Measurements from ENCODE around the gene METAP1.
"Not testable (repeated sequence)": the region's sequence is repeated elsewhere in the genome, so short reads cannot be mapped to it uniquely, and the experiment has no call there.

The METAP1 gene

GRCh38 chr4:98987720-98988119, 7.8 kb upstream of the METAP1 start:
- no peaks in the 10 kb centered on the region for H3K4me1 Mint-ChIP-seq
- ATAC-seq = no peak
- no peaks in the 10 kb centered on the region for H3K27me3 Mint-ChIP-seq
- H3K36me3 Mint-ChIP-seq = peaks cover 8% of the 10 kb centered on the region
- no peak overlapping the region for H3K27ac Mint-ChIP-seq
- H3K4me3 Mint-ChIP-seq = no peak overlapping the region
- peaks cover 8% of the 10 kb centered on the region for H3K9me3 Mint-ChIP-seq

- not testable (repeated sequence) for H3K4me3 Mint-ChIP-seq, H3K27me3 Mint-ChIP-seq, H3K36me3 Mint-ChIP-seq, H3K27ac Mint-ChIP-seq, ATAC-seq, H3K9me3 Mint-ChIP-seq
- H3K4me1 Mint-ChIP-seq = peaks cover 22% of the 10 kb centered on the region
These were observed 2.7 kb upstream of the METAP1 start for GRCh38 chr4:98992835-98993234.

GRCh38 chr4:98993419-98994071, 2.0 kb upstream of the METAP1 start:
- no peak overlapping the region for H3K27ac Mint-ChIP-seq
- H3K4me1 Mint-ChIP-seq = peaks cover 29% of the 10 kb centered on the region
- no peak for ATAC-seq
- no peaks in the 10 kb centered on the region for H3K27me3 Mint-ChIP-seq
- H3K9me3 Mint-ChIP-seq = no peaks in the 10 kb centered on the region
- H3K36me3 Mint-ChIP-seq = no peaks in the 10 kb centered on the region
- H3K4me3 Mint-ChIP-seq = no peak overlapping the region

DNA sequence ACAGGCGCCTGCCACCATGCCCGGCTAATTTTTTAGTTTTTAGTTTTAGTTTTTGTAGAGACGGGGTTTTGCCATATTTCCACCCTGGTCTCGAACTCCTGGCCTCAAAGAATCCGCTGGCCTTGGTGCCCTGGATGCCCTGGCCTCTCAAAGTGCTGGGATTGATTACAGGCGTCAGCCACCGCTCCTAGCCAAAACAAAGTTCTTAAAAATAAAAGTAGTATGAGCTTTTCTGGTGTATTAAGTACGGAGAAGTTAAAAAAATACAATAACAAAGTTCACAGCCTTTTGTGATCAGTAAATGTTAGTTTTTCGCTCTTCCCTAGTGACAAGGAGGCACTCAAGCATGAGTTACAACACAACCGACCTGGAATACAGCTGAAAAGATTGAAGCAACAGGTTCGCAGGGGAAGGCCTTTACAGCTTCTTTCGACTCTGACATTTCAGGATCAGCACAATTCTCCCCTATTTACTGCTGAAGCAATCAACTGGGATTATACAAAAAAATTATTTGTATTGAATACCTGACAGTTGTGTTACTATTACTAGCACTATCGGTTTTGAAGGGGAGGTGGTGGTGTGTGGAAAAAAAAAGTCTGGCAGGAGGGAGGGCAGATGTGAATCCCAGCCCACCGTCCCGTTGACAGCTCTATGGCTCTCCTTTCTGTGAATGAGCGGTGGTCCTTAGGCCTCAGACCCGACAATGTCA, 893 bp upstream of the METAP1 start:
- Mint-ChIP-seq H3K27me3 (no peaks in the 10 kb centered on the region), H3K36me3 (no peaks in the 10 kb centered on the region), H3K4me3 (peak overlapping the region; percentile 93), H3K27ac (peak overlapping the region; percentile 98), H3K4me1 (peaks cover 35% of the 10 kb centered on the region), H3K9me3 (no peaks in the 10 kb centered on the region)
- ATAC-seq = peak; percentile 0

DNA sequence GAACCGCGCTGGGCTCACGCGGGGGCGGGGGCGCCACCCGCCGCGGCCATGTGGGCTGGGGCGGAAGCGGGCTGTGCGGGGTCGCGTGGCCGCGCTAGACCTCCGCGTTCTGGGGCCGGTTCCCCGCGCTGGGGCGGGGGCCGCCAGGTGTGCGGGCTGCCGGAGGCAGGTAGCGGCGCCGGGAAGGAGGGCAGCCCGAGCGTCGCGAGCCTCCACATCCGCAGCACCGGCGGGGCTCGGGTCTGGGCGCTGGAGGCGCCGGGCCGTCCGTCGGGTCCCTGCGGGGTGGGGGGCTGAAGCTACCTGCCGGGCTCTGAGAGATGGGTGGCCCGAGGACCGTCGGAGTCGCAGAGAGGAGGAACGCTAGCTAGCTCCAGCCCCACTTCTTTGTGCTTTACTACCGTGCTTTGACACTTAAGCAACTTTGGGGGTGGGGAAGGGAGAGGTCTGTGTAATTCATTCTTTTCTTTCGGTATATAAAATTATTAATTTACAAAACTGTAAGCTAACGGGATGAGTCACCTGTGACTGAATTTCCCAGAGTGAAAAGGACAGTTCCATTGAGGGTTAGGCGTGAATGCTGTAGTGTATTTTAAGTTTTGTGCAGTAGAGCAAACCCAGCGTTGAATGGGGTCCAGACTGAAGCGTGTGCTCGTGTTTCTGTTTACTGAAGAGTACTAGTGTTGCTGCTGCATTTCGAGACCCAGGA, 689 bp downstream of the METAP1 start:
- Mint-ChIP-seq H3K9me3 (no peaks in the 10 kb centered on the region), H3K27me3 (no peaks in the 10 kb centered on the region), H3K27ac (peak overlapping the region; percentile 24), H3K4me1 (peaks cover 47% of the 10 kb centered on the region), H3K4me3 (peak overlapping the region; percentile 93), H3K36me3 (no peaks in the 10 kb centered on the region)
- peak; percentile 9 for ATAC-seq

DNA sequence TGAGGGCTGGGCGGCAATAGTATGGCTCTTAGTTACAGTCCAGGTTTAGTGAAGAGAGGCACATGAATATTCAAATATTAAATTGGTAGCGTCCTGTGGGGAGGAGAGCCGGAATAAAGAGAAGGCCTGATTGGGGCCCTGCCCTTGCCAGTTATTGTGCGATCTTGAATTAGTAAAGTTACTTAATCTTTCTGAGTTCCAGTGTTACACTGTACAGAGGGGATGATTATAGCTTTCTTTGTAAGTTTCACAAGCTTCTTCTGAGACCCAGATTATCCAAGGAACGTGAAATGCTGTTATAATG, 1.2 kb downstream of the METAP1 start:
- peak overlapping the region; percentile 93 for H3K4me3 Mint-ChIP-seq
- H3K27me3 Mint-ChIP-seq = no peaks in the 10 kb centered on the region
- no peaks in the 10 kb centered on the region for H3K9me3 Mint-ChIP-seq
- H3K27ac Mint-ChIP-seq = peak overlapping the region; percentile 24
- peaks cover 47% of the 10 kb centered on the region for H3K4me1 Mint-ChIP-seq
- no peaks in the 10 kb centered on the region for H3K36me3 Mint-ChIP-seq
- no peak for ATAC-seq

GRCh38 chr4:98997166-98997565, 1.6 kb downstream of the METAP1 start:
- H3K4me1 Mint-ChIP-seq = peaks cover 47% of the 10 kb centered on the region

DNA sequence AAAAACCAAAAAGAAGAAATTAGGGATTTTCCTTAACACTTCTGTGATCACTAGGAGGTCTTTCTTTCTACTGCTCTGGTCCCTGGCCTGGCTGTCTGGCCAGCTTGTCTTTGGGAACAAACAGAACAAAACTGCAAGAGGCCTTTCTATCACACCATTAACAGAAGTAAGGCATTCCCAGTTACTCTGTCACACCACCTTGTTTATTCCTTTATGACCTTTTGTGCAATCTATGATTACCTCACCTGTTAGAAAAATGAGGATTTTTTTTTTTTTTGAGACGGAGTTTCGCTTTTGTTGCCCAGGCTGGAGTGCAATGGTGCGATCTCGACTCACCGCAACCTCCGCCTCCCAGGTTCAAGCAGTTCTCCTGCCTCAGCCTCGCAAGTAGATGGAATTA, 3.0 kb downstream of the METAP1 start:
- Mint-ChIP-seq H3K27me3 (no peaks in the 10 kb centered on the region), H3K27ac (no peak overlapping the region), H3K9me3 (no peaks in the 10 kb centered on the region), H3K36me3 (no peaks in the 10 kb centered on the region), H3K4me1 (peaks cover 56% of the 10 kb centered on the region), H3K4me3 (no peak overlapping the region)
- no peak for ATAC-seq

More at GRCh38 chr4:98997166-98997565, 1.6 kb downstream of the METAP1 start:
- ATAC-seq = no peak
- Mint-ChIP-seq H3K27ac (no peak overlapping the region), H3K9me3 (no peaks in the 10 kb centered on the region), H3K4me3 (no peak overlapping the region), H3K36me3 (no peaks in the 10 kb centered on the region), H3K27me3 (no peaks in the 10 kb centered on the region)

- ATAC-seq = no peak
- Mint-ChIP-seq H3K4me3 (no peak overlapping the region), H3K4me1 (peaks cover 55% of the 10 kb centered on the region)
These were observed 6.8 kb downstream of the METAP1 start for GRCh38 chr4:99002279-99002678.

GRCh38 chr4:99008051-99008450, 12.5 kb downstream of the METAP1 start:
- peaks cover 39% of the 10 kb centered on the region for H3K4me1 Mint-ChIP-seq
- H3K9me3 Mint-ChIP-seq = peaks cover 3% of the 10 kb centered on the region
- no peak overlapping the region for H3K4me3 Mint-ChIP-seq
- no peaks in the 10 kb centered on the region for H3K27me3 Mint-ChIP-seq
- no peak overlapping the region for H3K27ac Mint-ChIP-seq
- H3K36me3 Mint-ChIP-seq = peaks cover 40% of the 10 kb centered on the region
- ATAC-seq = no peak

More at GRCh38 chr4:99002279-99002678, 6.8 kb downstream of the METAP1 start:
- Mint-ChIP-seq H3K36me3 (peaks cover 7% of the 10 kb centered on the region), H3K27ac (no peak overlapping the region), H3K27me3 (no peaks in the 10 kb centered on the region), H3K9me3 (no peaks in the 10 kb centered on the region)

DNA sequence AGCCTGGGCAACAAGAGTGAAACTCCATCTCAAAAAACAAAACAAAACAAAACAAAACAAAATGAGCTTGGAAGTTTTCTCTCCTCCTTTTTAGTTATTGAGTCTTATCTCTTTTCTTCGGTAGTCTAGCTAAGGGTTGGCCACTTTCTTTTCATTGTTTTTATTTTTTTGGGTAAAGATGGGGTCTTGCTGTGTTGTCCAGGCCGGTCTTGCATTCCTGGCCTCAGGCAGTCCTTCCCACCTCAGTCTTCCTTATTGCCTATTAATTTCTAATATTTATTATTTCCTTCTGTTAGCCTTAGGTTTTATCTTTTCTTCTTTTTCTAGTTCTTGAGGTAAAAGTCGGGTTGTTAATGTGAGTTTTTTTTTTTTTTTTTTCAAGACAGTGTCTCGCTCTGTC, 16.4 kb downstream of the METAP1 start:
- no peak for ATAC-seq
- Mint-ChIP-seq H3K9me3 (peaks cover 3% of the 10 kb centered on the region), H3K4me3 (no peak overlapping the region), H3K27me3 (no peaks in the 10 kb centered on the region), H3K4me1 (peaks cover 46% of the 10 kb centered on the region), H3K27ac (no peak overlapping the region), H3K36me3 (peaks cover 44% of the 10 kb centered on the region)

DNA sequence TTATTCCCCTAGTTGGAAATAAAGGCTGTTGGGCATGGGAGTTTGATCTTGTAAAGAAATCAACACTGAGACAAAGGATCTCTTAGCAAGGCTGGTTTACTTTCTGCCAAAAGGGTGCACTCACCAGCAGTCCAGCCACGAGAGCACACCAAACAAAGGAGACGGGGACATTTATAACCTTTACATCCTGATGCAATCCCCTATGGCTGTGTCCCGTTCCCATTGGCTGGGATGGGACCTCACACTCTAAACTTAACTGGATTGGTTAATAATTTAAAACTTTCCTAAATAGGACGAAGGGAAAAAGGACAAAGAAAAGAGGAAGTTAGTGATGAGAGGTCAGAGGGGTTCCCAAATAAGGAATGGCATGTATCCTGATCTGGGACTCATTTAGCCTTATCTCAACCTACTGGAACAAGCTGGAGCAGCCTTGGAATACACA, 17.9 kb downstream of the METAP1 start:
- no peak overlapping the region for H3K4me3 Mint-ChIP-seq
- H3K27me3 Mint-ChIP-seq = no peaks in the 10 kb centered on the region
- H3K4me1 Mint-ChIP-seq = peaks cover 39% of the 10 kb centered on the region
- ATAC-seq = no peak
- H3K36me3 Mint-ChIP-seq = peaks cover 31% of the 10 kb centered on the region
- no peak overlapping the region for H3K27ac Mint-ChIP-seq
- H3K9me3 Mint-ChIP-seq = peaks cover 3% of the 10 kb centered on the region

- ATAC-seq = no peak
- Mint-ChIP-seq H3K27me3 (no peaks in the 10 kb centered on the region), H3K36me3 (peaks cover 31% of the 10 kb centered on the region)
These were observed 18.5 kb downstream of the METAP1 start for GRCh38 chr4:99013884-99014523.

DNA sequence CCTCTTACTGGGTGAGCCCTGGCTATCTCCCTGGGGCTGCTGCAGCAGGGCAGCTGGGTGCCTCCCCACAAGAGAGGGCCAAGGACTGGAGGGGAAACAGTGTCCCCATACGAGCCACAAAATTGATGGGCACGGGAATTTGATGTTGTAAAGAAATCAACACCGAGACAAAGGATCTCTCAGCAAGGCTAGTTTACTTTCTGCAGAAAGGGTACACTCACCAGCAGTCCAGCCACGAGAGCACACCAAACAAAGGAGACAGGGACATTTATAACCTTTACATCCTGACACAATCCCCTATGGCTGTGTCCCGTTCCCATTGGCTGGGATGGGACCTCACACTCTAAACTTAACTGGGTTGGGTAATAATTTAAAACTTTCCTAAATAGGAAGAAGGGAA, 25.9 kb downstream of the METAP1 start:
- H3K27ac Mint-ChIP-seq = no peak overlapping the region
- H3K9me3 Mint-ChIP-seq = peaks cover 8% of the 10 kb centered on the region
- H3K27me3 Mint-ChIP-seq = no peaks in the 10 kb centered on the region
- H3K36me3 Mint-ChIP-seq = peaks cover 29% of the 10 kb centered on the region
- ATAC-seq = no peak
- peaks cover 43% of the 10 kb centered on the region for H3K4me1 Mint-ChIP-seq
- H3K4me3 Mint-ChIP-seq = no peak overlapping the region

More at GRCh38 chr4:99013884-99014523, 18.5 kb downstream of the METAP1 start:
- Mint-ChIP-seq H3K4me3 (no peak overlapping the region), H3K4me1 (peaks cover 38% of the 10 kb centered on the region), H3K27ac (no peak overlapping the region), H3K9me3 (peaks cover 3% of the 10 kb centered on the region)

DNA sequence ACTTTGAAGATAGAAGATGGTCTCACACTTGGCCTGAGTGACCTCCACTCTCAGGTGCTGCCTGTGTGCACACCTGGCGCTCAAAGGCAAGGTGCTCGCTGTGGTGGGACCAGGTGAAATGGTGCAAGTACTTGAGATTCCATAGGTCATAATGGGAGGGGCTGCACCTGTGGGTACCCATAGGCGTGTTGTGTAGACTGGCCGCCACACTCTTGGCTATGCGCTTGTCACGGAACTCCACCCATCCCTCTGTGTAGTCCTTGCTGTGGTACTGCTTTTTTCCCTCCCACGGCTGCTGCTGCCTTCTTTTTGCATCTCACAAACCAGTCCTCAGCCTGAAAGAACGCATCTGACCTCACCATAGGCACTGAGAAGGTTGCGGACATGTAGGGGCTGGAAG, 27.0 kb downstream of the METAP1 start:
- Mint-ChIP-seq H3K36me3 (peaks cover 29% of the 10 kb centered on the region), H3K9me3 (peaks cover 8% of the 10 kb centered on the region), H3K4me3 (no peak overlapping the region), H3K27me3 (no peaks in the 10 kb centered on the region), H3K27ac (no peak overlapping the region), H3K4me1 (peaks cover 54% of the 10 kb centered on the region)
- ATAC-seq = no peak

Data from stimulated activated memory B cell treated with anti-CD40 and anti-IgM and Interleukin-4, amounts not matched to agents 10 μg/mL and 1 μg/mL and 100 μg/mL, for 72 hours (primary cell).